Thyroid gland (tissue), 4 donors: ENCODE data around the gene ULK4.

Source experiments
- CTCF ChIP-seq, 6 experiments: fragments of 200-600 bp in 3 of 6; fragments of 450-650 bp in 3 of 6; sonication (generic) in 3 of 6; IDR thresholded peaks; one replicate each; pipeline ENCODE4 v1.5.1; 2016 to 2019; ENCODE audit warnings: antibody characterized with exemption in 6 of 6, mild to moderate bottlenecking in 2 of 6, inconsistent platforms in 1 of 6, moderate library complexity in 1 of 6
- POLR2A ChIP-seq, 2 donors: fragments of 450-650 bp; IDR thresholded peaks; one replicate each; pipeline ENCODE4 v1.6.1; 2017; ENCODE audit warnings: antibody characterized with exemption in 2 of 2, mild to moderate bottlenecking in 2 of 2, moderate library complexity in 1 of 2

DNA sequence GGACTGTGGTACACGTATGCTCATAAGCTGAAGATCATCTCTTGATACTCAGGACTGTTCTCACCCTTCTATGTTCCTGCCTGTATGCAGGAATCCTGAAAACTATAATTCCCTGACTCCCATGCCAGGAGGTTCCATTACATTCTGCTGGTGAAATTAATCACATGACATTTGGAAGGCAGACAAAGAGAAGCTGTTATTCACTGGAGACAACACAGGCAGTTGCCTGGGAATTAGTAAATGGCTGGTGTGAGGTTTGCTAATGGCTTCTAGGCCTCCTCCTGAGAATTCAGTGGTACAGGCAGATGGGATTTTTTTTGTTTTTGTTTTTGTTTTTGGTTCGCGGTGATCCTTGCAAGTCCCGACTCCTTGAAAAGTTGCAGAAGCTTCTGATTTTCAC lies 671.2 kb downstream of the ULK4 start:
- TF ChIP-seq CTCF (IDR thresholded peaks at IDR 0.05) (no peak), POLR2A (IDR thresholded peaks at IDR 0.05) (no peak)
